Activated CD4-positive, alpha-beta T cell treated with anti-CD3 and anti-CD28 coated beads for 4 hours (primary cell): ENCODE results near the gene KMT2C.
"Not testable (repeated sequence)": the region's sequence is repeated elsewhere in the genome, so short reads cannot be mapped to it uniquely, and the experiment has no call there.

Experiments used
- DNase-seq, 2 donors: peaks; one replicate each; pipeline ENCODE4 v3.0.0-alpha.2; 2020

The KMT2C gene

DNA sequence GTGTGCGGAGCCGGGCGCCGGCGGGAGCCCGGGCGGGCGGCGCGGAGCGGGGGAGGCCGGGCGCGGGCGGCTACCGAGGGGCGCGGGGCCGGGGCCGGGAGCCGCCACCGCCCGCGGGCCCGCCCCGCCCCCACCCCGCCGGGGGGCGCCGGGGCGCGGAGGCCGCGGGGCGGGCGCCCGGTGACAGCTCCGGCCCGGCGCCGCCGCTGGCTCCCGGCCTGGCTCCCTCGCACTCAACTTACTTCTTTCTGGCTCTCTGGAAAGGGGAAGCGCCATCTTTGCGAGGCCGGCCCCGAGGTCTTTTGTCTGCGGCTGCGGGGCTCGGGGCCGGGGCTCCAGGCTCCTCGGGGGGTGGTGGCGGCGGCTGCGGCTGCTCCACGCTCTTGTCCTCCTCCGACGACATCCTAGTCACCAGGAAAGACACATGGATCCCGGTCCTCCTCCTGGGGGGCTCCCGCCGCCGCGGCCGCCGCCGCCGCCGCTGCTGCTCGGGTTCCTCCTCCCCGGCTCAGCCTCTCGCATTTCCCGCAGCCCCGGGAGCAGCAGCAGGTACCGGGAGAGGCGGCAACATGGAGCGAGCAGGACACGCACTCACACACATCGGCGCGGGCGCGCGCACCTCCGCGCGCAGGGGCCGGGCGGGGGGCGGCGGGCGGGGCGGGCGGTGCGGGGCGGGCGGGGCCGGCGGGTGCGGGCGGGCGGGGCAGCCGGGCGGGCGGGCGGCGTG, at the start of gene KMT2C:
KMT2C (minus strand) TSS at position 620 of the 727 bp plus-strand sequence; CDS start at position 403, 217 bp downstream.
- DNase-seq: peak; percentile 34

DNA sequence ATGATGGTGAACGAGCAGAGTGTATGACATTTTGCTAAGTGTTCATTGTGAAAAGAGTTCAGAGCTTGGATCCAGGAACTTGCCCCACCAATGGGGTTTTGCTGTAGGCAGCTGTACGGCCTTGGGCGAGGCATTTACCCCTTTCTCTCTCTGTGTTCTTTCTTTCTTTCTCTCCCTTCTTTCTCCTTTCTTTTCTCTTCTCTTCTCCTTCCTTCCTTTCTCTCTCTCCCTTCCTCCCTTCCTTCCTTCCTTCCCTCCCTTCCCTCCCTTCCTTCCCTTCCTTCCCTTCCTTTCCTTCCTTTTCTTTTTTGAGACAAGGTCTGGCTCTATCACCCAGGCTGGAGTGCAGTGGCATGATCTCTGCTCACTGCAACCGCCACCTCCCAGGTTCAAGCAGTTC, 45.3 kb upstream of the KMT2C start:
- DNase-seq: no peak

DNA sequence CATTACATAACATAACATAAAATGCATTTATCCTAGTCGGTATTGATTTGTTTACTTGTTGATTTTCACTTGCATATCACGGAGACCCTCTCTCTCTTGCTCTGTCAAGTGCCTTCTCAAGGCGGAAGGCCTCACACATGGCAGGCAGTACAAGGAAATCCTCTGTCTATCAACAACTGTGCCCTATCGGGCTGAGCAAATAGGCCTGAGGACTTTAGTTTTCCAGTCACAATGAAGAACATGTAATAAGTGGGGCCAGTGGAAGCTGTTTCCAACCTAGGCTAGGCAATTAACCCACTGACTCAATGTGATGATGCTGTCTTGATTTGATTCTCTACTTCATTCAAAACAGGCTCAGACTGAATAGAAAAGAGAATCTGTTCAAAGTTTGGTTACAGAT, 44.9 kb upstream of the KMT2C start:
- DNase-seq: no peak

DNA sequence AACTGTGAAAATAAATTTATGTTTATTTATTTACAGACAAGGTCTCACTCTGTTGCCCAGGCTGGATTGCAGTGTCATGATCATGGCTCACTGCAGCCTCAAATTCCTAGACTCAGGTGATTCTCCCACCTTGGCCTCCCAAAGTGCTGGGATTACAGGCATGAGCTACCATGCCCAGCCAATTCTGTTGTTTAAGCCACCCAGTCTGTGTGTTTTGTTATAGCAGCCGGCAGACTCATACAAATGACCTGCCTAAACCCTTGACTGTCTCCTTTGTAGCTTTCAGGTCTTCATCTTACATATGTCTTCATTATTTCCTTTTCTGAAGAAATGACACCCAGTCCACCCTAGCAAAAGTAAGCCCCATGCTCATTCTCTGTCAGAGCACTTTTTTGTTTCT, 43.8 kb upstream of the KMT2C start:
- no peak for DNase-seq

DNA sequence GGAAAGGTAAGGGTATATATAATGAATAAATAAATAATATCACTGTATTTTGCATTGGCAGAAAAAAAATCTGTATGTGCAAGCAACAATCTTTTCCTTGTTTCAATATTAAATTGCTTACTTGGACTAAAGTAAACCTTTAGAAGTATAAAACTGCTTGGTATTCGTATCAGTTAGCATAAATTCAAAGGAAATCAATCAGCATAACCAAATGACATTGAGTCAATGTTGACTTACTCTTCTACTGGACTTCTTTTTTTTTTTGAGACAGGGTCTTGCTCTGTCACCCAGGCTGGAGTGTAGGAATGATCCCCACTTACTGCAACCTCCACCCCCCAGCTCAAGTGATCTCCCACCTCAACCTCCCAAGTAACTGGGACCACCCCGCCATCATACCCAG, 42.3 kb upstream of the KMT2C start:
- DNase-seq: no peak

DNA sequence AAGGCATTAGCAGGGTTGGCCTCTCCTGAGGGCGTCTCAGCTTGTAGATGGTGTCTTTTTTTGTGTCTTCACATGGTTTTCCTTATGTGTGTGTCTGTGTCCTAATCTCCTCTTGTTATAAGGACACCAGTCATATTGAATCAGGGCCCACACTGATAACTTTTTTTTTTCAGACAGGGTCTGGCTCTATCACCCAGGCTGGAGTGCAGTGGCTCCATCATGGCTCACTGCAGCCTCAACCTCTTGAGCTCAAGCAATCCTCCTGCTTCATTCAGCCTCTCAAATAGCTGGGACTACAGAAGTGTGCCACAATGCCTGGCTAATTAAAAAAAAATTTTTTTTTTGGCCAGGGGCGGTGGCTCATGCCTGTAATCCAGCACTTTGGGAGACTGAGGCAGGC, 41.3 kb upstream of the KMT2C start:
- DNase-seq: no peak

DNA sequence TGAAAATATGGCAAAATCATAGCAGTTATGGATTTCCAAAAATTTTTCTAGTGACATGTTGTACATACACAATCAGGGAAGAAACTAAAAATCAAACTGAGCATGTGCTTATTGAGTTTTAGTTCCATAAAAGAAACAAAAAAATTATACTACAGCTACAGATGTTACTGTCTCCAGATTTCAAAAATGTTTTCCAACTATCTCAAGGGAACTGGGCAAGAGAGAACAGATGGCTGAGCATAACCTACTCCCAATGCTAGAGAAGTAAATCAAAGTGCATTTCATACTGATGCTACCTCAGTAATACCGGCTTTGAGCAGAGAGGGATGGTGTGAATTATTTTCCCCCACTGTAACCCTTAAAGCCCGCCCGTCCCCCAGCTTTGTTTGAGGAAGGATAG, 40.7 kb upstream of the KMT2C start:
- DNase-seq: no peak

DNA sequence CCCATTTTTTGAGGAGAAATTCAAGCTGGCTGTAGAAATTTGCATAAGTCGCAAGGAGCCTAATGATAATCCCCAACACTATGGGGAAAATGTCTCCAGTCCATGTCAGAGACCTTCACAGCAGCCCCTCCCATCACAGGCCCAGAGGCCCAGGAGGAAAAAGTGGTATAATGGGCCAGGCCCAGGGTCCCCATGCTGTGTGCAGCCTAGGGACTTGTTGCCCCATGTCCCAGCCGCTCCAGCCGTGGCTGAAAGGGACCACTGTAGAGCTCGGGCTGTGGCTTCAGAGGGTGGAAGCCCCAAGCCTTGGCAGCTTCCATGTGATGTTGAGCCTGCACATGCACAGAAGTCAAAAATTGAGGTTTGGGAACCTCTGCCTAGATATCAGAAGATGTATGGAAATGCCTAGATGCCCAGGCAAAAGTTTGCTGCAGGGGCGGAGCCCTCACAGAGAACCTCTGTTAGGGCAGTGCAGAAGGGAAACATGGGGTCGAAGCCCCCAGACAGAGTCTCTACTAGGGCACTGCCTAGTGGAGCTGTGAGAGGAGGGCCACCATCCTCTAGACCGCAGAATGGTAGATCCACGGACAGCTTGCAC, 35.3 kb upstream of the KMT2C start:
- not testable (repeated sequence) for DNase-seq

DNA sequence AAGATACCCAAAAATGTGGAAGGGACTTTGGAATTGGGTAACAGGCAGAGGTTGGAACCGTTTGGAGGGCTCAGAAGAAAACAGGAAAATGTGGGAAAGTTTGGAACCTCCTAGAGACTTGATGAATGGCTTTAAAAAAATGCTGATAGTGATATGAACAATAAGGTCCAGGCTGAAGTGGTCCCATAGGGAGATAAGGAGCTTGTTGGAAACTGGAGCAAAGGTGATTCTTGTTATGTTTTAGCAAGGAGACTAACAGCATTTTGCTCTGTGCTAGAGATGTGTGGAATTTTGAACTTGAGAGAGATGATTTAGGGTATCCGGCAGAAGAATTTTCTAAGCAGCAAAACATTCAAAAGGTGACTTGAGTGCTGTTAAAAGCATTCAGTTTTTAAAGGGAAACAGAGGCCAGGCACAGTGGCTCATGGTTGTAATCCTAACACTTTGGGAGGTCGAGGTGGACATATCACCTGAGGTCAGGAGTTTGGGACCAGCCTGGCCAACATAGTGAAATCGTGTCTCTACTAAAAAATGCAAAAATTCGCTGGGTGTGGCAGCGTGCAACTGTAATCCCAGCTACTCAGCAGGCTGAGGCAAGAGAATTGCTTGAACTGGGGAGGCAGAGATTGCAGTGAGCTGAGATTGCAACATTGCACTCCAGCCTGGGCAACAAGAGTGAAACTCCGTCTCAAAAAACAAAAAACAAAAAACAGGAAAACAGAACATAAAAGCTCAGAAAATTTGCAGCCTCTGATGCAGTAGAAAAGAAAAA, 34.6 kb upstream of the KMT2C start:
- DNase-seq: not testable (repeated sequence)

DNA sequence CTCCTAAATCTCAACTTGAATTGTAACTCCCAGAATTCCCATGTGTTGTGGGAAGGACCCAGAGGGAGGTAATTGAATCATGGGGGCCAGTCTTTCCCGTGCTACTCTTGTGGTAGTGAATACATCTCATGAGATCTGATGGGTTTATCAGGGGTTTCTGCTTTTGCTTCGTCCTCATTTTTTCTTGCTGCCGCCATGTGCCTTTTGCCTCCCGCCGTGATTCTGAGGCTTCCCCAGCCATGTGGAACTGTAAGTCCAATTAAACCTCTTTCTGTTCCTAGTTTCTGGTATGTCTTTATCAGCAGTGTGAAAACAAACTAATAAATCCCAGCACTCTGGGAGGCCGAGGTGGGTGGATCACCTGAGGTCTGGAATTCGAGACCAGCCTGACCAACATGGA, 33.8 kb upstream of the KMT2C start:
- not testable (repeated sequence) for DNase-seq

DNA sequence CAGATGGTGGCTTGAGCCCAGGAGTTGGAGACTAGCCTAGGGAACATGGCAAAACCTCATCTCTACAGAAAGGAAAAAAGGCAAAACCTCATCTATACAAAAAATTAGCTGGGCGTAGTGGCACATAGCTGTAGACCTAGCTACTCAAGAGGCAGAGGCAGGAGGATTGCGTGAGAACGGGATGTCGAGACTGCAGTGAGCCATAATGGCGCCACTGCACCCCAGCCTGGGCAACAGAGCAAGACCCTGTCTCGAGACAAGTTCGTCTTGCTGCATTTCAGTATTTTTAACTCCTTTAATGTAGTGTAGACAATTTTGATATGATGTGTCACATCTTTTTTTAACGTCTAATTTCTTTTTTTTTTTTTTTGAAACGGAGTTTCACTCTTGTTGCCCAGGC, 31.4 kb upstream of the KMT2C start:
- DNase-seq: no peak

DNA sequence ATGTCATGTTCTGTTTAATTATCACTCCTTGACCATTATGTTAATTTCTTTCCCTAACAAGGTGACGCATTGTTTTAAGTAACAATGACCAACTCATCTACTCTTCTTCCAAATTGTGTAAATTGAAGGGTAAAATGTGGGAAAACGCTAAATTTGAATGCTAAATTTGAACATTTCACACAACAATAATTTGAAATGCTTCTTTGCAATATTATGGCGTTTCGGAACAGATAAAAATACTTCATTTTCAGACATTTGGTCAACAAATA, 29.2 kb upstream of the KMT2C start:
- no peak for DNase-seq

DNA sequence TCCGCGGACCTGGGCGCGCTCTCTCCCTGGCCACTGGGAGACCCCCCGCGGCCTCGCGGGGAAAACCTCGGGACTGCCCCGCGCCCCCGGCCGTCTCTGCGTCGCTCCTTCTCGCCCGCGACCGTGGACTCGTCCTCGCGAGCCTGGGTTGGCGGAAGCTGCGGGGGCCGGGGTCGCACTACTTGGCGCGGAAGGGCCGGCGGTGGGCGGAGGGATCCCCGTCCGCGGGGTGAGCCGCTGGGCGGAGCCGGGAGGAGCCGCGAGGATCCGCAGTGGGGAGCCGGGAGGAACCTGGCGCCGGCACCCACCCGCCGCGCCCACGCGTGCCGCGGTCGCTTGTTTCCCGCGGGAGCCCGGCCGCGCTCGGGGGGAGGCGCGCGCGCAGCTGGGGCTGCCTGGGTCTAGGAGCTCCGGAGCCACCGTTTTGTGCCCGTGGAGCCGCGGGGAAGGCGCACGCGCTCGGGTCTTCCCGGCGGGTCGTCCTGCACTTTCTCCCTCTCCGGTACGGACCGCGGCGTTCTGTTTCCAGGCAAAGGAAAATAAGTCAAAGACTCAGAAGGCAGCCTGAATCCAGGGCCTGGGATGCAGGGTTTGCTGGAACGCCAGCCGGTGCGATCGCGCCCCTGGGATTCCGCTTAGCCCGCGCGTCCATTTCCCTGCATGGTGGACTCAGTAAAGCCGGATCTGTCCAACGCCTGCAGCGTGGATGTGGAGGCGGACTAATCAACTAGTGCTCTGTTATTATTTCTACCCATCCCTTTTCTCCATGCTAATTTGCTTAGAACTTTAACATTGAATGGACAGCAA, 28.7 kb upstream of the KMT2C start:
- DNase-seq: peak; percentile 53 to 68

DNA sequence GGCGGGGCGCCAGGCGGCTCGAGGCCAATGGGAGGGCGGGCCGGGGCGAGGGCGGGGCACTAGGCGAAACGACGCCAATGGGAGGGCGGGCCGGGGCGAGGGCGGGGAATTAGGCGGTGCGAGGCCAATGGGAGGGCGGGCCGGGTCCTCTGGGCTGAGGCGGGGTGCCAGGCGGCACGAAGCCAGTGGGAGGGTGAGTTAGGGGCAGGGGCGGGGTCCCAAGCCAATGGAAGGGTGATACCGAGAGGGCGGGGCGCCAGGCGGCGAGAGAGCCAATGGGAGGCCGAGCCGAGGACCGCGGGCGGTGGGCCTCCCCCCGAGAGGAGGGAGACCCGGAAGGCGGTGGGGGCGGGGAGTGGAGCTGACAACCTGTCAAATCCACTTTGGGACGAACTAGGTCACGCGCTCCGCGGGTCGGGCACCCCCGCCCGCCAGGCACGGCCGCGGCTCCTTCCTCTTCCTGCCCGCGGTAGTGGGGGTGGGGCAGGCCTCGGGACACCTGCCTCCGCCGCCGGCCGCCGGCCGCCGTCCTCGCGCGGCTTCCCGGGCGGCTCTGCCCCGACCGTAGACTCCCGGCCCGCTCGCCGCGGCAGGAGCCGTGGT, 28.0 kb upstream of the KMT2C start:
- peak; percentile 100 for DNase-seq

DNA sequence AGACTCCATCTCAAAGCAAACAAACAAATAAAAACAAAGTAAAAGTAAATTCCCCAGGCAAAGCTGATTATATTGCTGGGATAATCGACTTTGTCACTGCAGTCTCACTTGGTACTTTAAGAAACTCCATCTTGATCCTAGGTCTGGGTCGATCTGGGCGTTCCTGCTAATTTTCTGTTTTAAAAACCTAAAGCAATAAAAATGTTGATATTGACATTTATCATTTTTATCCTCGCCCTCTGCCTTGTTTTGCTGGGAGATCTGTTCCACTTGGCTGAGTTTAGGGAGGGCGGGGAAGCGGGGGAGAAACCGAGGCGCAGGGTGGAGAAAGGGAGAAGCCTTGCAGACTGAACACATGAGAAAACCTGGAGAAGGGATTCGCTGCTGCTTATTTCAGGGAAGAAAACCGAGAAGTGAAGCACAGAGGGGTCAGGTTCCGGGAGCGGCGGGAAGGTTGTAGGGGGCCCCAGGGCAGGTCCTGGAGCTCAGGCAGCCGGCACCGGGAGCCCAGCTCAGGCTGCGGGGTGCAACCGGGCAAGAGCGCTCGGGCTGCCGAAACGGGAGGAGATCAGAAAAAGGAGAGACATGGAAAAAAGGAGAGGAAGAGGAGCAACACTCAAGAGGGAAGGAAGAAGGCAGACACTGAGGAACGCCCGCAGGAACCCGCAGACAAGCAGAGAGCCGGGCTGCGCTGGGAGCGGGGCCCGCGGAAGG, 27.3 kb upstream of the KMT2C start:
- no peak for DNase-seq

DNA sequence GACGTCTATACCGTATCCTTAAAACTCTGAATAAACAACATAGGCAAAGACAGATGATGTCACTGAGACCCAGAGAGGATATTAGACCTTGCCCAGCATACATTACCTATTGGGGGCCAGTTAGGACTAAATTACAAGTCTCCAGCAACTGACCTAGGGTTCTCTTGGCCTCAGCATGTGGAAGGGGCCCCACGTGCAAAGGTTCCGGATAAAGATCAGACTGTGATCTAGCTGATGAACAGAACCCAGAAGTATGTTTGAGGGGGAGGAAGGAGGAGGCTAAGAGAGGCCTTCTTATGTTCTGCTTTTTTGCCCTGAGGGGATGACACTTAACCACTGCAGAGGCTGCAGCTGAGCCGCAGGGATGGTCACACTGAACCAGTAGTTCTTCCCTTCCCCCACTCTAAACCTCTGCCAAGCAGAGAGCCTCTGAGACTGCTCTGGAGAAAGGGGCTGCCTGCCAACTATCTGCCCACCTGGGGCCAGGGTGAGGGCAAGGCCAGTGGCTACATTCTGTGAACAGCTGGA, 24.0 kb upstream of the KMT2C start:
- no peak for DNase-seq

DNA sequence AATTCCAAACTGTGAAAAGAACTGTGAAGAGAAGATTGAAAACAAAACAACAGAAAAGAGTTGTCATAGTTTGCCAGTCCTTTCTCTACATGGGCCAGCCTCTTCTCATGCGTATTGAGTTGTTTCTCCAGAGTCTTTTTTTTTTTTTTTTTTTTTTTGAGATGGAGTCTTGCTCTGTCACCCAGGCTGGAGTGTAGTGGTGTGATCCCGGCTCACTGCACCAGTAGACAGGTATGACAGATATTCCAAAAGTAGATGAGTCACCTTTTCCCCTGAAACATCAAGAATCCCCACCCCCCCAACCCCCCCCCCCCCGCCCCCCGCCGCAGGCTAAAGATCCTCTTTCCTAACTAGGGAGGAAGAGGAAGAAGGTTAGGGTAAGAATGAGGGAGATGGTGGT, 15.6 kb upstream of the KMT2C start:
- no peak for DNase-seq

DNA sequence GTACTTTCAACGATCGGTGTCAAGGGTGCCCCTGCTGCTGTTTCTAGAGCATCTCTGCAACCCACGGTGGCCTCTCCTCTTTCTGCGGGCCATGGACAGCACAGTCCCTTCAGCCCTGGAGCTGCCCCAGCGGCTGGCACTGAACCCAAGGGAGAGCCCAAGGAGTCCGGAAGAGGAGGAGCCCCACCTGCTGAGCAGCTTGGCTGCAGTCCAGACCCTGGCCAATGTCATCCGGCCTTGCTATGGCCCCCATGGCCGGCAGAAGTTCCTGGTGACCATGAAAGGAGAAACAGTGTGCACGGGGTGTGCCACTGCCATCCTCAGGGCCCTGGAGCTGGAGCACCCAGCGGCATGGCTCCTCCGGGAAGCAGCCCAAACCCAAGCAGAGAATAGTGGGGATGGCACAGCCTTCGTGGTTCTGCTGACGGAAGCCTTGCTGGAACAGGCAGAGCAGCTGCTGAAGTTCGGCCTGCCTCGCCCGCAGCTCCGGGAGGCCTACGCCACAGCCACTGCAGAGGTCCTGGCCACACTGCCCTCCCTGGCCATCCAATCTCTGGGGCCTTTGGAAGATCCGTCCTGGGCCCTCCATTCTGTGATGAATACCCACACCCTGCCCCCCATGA, 9.7 kb upstream of the KMT2C start:
- DNase-seq: not testable (repeated sequence)

DNA sequence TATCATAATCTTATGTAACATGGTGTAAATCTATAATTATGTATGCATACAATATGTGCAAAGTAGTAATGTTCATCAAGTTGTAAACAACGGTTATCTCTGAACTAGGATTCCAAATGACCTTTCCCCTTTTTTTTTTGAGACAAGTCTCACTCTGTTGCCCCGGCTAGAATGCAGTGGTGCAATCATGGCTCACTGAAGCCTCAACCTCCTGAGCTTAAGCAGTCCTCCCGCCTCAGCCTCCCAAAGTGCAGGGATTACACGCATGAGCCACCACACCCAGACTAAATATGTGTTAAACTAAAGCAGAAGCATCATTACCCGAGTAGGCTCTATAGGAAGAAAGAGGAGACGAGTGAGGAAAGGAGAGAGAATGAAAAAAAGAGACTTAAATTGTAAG, 7.8 kb upstream of the KMT2C start:
- DNase-seq: no peak

DNA sequence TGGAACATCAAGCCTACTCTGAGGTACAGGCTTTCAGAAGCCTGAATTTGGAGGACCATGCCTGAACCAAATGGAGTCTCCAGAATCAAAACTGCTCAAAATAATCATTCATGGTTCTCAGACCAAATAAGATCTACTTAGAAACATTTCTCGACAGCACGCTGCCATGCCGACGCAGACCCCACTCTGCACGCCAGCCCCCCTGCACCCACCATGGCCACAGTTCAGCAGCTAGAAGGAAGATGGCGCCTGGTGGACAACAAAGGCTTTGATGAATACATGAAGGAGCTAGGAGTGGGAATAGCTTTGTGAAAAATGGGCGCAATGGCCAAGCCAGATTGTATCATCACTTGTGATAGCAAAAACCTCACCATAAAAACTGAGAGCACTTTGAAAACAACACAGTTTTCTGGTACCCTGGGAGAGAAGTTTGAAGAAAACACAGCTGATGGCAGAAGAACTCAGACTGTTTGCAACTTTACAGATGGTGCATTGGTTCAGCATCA, 6.6 kb upstream of the KMT2C start:
- DNase-seq: no peak

DNA sequence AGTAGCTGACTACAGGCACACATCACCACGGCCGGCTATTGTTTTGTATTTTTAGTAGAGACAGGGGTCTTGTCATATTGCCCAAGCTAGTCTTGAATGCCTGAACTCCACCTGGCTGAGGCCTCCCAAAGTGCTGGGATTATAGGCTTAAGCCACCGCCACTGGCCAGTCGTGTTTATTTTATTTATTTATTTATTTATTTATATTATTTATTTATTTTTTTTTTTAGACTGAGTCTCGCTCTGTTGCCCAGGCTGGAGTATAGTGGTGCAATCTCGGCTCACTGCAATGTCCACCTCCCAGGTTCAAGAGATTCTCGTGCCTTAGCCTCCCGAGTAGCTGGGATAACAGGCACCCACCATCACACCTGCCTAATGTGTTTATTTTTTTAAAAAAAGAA, 6.0 kb upstream of the KMT2C start:
- DNase-seq: not testable (repeated sequence)
